ENCODE measurements around the gene SMG1.
"Not testable (repeated sequence)": the region's sequence is repeated elsewhere in the genome, so short reads cannot be mapped to it uniquely, and the experiment has no call there.

Gene SMG1

GRCh38 chr16:18796377-18796776, 129.8 kb downstream of the SMG1 start:
- DNase-seq: no peak

- no peak for DNase-seq
Observed at GRCh38 chr16:18792836-18793433, 133.3 kb downstream of the SMG1 start.

GRCh38 chr16:18789850-18790706, 136.1 kb downstream of the SMG1 start, which contains the start of gene RPS15A:
Gene RPS15A (minus strand): TSS chr16:18790334. CDS start chr16:18789113, 1,221 bp downstream.
- peak; percentile 88 for DNase-seq

GRCh38 chr16:18789515-18789849, 136.7 kb downstream of the SMG1 start:
- DNase-seq: no peak

GRCh38 chr16:18788828-18789514, 137.2 kb downstream of the SMG1 start:
- no peak for DNase-seq

- DNase-seq: no peak
Observed at GRCh38 chr16:18784917-18785623, 141.1 kb downstream of the SMG1 start.

DNA sequence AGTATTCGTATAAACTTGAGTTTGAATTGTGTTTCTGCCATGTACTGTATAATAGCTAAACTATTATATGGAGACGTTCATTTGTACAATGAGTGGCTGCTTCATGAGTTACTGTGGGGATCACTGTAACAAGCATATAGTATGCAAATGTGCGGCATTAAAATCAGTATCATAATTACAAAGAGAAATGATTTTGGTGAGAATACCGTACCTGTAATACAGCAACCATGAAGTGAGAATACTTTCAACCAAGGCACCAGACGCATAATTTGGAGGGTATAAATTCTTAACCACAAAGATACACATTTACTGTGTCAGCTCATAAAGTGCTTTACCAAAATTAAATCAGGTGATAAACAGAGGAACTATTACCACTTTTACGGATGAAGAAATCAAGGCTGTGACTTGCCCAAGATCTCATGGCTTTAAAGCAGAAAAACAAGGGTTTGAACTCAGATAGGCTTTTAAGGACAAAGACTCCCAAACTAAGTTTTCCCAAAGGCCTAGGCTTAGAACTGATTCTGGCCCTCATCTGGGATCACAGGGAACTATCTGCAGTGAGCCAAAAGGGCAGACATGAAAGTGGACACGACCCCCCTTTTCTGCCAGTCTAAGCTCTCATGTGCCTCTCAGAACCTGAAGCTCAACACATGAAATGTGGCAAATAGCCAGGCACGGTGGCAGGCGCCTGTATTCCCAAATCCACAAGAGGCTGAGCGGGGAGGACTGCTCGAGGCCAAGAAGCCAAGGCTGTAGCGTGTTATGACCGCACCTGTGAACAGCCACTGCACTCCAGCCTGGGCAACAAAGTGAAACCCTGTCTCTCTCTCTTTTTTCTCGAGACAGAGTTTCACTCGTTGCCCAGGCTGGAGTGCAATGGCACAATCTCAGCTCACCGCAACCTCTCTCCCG, 142.5 kb downstream of the SMG1 start:
- DNase-seq: no peak

- no peak for DNase-seq
Observed at GRCh38 chr16:18782697-18783429, 143.3 kb downstream of the SMG1 start.

DNA sequence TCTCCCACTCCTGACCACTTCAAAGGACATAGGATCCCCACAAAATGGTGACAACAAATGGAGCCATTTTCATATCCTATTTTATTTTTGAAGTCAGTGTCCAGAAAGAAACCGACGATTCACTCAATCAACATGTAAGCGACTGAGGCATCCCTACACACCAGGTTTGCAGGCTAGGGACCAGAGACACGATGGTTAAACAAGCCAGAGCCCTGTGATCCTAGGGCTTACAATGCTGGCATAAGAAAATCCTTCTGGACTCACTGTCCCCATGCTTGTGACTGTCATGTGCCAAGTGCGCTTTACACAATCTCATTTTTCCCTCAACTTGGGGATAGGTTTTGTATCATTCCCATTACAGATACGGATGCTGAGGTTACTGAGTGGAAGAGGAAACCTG, 145.0 kb downstream of the SMG1 start:
- DNase-seq: not testable (repeated sequence)

- not testable (repeated sequence) for DNase-seq
Observed at GRCh38 chr16:18780460-18781026, 145.7 kb downstream of the SMG1 start.

- DNase-seq: not testable (repeated sequence)
Observed at GRCh38 chr16:18777664-18778063, 148.5 kb downstream of the SMG1 start.

DNA sequence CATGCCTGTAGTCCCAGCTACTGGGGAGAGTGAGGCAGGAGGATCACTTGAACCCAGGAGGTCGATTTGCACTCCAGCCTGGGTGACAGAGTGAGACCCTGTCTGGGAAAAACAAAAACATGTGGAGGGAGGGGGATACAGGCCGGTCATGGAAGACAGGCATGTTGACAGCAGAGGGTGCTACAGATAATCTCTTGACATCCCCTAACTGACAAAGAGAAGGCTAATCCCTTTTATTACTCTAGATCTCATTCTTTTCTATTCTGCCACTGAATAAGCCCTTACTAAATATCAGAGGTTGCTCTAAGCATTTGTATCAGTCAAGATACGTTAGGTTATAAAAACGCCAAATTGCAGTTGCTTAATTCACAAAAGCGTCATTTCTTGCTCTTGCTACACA, 149.9 kb downstream of the SMG1 start:
- DNase-seq: not testable (repeated sequence)

DNA sequence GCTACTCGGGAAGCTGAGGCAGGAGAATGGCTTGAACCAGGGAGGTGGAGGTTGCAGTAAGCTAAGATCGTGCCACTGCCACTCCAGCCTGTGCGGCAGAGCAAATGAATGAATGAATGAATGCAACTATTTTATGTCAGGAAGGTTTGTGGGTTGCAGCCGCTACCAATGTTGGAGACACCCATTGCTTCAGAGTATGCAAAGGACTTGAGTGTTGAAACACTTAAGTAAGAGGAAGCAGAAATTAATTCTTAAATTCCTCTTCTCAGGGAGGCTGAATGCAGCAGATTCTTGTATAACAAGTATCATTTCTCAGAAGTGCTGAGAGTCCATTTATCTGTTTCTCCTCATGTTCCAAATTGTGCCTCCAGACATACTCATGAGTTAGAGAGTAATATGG, 151.6 kb downstream of the SMG1 start:
- not testable (repeated sequence) for DNase-seq

DNA sequence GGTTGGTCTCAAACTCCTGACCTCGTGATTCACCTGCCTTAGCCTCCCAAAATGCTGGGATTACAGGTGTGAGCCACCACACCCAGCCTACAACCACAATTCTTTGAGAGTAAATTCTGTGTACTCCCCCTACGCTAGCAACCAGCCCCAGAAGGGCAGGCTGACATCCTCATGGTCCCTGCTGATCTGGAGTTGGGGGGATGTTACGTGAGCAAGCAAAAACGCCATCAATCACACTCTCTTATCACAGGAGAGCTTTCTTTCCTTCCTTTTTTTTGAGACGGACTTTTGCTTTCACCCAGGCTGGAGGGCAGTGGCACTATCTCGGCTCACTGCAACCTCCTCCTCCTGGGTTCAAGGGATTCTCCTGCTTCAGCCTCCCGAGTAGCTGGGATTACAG, 154.0 kb downstream of the SMG1 start:
- not testable (repeated sequence) for DNase-seq

GRCh38 chr16:18770336-18770962, 155.8 kb downstream of the SMG1 start:
- not testable (repeated sequence) for DNase-seq

- DNase-seq: not testable (repeated sequence)
Observed at GRCh38 chr16:18767217-18767616, 159.0 kb downstream of the SMG1 start.

GRCh38 chr16:18762713-18763112, 163.5 kb downstream of the SMG1 start:
- DNase-seq: not testable (repeated sequence)

GRCh38 chr16:18759598-18760520, 166.3 kb downstream of the SMG1 start:
- peak; percentile 34 for DNase-seq
